GM19240 (cell line): ENCODE data around the gene GPR34.
"Not testable (repeated sequence)": the region's sequence is repeated elsewhere in the genome, so short reads cannot be mapped to it uniquely, and the experiment has no call there.

Source experiments
- DNase-seq: peaks from one replicate; pipeline ENCODE4 v3.0.0; 2011; ENCODE audit warnings: low spot score; ENCODE audit not compliant: insufficient read length

Gene GPR34

DNA sequence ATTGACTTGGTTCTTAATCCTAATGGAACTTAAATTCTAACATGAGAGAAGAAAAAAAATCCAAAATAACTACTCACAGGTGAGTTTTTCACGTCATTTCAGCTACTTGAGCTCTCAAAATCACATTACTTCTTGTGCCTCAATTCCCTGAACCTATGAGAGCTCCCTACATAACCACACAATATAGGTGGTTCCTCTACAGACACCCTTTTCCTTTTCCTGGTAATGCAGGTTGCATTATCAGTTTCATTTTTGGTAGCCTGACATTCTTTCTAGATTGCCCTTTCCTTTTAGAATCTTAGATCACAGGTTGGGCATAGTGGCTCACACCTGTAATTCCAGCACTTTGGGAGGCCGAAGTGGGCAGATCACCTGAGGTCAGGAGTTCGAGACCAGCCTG is 4.3 kb downstream of the GPR34 start:
- no peak for DNase-seq

DNA sequence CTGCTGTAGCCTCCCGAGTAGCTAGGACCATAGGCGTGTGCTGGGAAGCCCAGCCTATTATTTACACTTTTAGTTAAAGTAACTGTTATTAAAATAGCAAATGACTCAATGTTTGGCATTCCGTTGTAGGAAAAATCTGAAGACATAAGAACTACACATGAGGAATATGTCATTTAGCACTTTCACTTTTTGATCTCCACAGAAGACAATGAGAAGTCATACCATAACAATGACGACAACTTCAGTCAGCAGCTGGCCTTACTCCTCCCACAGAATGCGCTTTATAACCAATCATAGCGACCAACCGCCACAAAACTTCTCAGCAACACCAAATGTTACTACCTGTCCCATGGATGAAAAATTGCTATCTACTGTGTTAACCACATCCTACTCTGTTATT is 6.7 kb downstream of the GPR34 start:
- DNase-seq: no peak

DNA sequence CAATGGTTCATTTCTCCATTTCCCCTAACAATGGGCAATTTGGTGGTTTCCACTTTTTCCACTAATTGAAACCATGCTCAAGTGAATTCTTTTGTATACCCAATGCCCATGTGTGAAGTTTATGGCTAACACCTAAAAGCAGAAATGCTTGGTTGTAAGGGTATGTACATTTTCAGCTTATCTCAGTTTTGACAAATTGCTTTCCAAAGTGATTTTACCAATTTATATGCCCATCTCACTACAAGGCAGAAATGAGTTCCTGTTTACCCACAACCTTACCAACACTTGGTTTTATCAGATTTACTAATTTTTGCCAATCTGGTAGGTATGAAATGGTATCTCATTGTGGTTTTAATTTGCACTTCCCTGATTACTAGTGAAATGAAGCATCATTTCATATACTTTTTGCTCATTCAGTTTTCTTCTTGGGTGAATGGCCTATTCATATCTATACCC is 14.8 kb downstream of the GPR34 start:
- DNase-seq: no peak

GRCh38 chrX:41705042-41705441 is 16.3 kb downstream of the GPR34 start:
- no peak for DNase-seq

DNA sequence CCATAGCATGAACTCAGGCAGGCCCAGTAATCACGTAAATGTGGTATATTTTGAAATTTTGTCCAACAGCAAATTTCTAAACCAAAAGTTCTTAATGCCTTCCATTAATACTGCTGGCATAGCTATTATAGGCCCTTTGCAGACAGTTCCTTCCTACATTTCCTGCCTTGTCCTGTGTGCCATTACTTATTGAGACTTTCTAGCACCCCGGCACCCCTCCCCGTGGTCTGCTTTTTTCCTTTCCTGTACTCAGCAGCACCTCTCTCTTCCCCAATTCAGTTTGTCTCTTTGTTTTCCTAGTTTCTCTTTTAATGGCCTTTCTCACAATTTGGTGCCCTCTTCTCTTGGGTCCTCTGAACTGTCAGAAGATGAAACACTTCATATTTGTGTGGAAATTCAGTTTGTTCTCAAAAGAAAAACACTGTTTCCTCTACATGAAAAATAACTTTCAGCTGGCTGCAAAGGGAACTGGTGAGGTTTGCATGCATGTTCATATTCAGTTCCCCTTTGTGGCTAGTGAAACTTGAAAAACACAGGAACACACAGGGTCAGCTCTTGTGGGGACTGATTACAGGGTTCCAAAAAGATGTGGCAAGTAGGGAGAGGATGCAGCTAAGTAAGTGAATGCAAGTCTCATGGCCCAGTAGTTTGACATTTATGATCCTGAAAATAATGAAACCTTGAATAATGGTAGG is 17.1 kb downstream of the GPR34 start:
- peak; percentile 19 for DNase-seq

- DNase-seq: no peak
Observed at GRCh38 chrX:41707218-41707617, 18.4 kb downstream of the GPR34 start.

- no peak for DNase-seq
Observed at GRCh38 chrX:41708486-41708885, 19.7 kb downstream of the GPR34 start.

DNA sequence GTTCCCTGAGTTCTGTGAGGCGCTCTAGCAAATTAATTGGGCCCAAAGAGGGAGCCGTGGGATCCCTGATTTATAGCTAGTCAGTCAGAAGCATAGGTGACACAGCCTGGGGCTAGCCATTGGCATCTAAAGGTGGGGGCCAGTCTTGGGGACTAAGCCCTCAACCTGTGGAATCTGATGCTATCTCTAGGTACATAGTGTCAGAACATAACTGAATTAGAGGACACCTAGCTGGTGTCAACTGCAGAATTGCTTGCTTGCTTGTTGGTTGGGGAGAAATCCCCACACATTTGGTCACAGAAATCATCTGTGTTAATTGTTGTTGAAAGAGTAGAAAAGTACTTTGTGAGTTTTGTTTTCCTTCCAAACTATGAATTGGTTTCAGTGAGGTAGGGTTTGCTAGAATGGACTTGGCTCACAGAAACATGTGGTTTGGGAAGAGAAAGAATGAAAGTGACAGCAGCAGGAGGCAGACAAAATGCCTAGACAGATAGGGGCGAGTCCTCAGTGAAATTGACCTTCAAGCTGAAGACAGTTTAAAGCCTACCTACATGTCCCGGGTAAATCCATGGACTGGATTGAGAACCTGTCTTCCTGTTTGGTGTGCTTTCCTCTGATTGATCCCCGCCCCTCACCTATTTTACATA is 22.4 kb downstream of the GPR34 start:
- no peak for DNase-seq

- DNase-seq: no peak
Observed at GRCh38 chrX:41716222-41716621, 27.4 kb downstream of the GPR34 start.

DNA sequence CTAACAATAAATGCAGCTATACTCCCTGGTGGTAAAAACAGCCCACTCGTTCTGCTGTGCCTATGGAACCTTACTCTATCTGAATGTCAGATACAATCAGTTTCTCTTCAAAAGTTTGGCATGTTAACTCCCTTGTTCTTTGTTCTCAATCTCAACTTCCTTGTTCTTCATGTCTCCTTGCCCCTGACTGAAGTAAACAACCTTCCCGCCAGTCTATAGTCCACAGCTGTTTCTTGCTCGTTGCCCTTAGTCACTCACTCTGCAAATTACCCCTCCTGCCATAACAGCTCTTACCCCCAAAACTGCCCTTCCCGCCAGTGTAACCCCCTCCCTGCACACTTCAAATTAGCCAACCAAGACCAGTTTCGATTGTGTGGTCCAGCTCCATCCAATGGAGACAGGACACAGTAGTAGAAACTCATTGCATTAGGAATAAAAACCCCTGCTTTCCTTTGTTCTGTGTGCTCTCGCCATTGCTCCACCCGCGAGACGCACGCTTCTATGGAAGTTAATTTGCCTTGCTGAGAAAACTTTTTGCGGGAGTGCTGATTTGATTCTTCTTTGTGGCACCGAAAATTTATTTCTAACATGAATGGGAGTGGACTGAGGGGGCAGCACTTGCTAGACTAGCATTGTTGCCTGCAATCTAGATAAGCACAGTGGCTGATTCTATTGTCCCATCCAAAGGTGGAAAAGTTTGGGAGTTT is 28.1 kb downstream of the GPR34 start:
- DNase-seq: no peak

DNA sequence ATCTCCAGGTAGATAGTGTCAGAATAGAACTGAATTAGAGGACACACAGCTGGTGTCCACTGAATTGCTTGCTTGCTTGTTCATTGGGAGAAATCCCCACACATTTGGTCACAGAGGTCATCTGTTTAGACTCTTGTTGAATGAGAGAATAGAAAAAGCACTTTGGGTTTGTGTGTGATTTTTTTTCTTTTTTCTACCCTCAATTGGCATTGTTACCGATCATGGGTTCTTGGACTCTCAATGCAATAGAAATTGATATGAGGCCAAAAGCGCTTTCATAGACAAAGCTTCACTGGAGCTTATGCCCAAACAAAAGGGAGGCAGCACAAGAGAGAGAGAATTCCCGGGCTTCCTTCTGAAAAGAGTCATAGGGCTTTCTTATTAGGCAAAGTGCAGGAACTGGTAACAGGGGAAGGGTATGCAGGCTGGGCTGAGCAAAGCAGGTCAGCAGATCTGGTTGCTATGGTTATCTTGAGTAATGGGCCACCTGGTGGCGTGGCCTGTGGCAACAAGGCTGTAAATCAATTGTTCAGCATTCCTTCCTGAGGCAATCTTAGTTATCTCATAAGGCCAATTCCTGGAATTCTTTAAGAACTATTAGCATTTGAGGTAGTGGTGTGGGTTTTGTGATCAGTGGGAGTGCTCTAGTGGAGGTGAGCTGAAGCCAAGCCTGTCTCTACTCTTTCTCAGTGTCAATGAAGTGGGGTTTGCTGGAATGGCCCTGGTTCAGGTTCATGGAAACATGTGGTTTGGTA is 29.9 kb downstream of the GPR34 start:
- no peak for DNase-seq

DNA sequence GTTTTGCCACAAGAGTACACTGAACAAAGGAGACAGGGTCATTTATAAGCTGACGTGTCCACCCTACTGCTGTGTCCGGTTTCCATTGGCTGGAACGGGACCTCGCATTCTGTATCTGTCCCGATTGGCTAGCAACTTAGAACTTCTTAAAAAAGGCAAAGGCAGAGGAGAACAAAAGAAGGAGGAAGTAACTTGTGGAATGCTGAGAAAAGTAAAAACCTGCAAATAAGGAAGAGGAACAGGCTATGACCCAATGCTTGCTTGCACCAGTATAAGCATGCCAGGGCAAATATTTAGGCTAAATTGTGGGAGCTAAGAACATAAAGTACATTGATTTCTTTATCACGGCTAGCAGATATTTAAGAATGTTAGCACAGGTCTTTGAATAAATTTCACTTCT is 30.8 kb downstream of the GPR34 start:
- DNase-seq: not testable (repeated sequence)

DNA sequence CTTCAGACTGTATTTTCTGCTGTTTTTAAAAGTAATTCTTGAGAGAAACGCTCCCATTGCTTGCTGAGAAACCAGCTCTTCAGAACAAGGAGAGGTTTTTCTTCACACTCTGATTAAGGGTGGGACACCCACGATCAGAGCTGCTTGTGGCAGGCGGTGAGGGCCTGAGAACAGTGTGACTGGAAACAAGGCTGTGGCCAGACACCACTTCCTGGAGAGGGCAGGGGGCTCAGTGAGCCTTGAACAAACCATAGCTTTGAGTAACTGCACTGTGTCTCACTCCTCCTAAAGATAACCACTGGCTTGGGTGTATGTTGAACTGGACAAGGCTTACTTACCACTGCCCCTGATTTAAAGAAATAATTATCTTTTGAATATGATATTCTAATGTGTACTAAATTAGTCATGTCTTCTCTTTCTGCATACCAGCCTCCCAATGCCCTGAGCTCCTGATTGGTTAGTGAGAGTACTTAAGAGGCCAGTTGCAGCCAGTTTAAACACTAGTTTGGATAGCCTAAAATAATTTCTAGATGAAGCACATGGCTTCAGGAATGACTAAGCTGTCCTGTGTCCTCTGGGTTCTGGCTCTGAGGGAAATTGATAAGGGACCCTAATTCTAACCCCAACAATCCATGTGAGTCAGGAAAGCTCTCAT is 31.5 kb downstream of the GPR34 start:
- DNase-seq: no peak

GRCh38 chrX:41721590-41721989 is 32.8 kb downstream of the GPR34 start:
- no peak for DNase-seq

- DNase-seq: no peak
Observed at GRCh38 chrX:41722214-41722613, 33.4 kb downstream of the GPR34 start.

- DNase-seq: no peak
Observed at GRCh38 chrX:41722816-41723618, 34.2 kb downstream of the GPR34 start.

GRCh38 chrX:41723826-41724225 is 35.1 kb downstream of the GPR34 start, which contains the start of gene GPR82:
Gene GPR82 (plus strand): TSS chrX:41724181. CDS start chrX:41727027, 2,846 bp downstream.
- no peak for DNase-seq

- no peak for DNase-seq
Observed at GRCh38 chrX:41728125-41728524, 39.4 kb downstream of the GPR34 start.

DNA sequence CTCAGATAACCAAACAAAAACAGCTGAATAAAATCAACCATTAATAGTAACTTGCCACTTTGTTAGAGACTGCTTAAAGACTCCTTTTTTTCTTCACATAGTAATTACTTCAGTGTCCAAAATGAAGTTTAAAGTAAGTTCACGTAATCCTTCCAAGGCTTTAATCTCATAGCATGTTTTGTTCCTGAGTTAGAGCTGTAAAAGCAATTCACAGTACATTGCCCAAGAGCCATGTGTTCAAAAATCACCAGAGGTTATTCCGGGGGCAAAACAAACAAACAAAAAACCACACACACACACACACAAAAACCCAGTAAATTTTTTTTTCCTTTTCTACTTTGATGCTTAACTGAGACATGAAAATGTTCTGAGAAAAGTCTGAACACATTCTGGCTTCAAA is 41.3 kb downstream of the GPR34 start:
- no peak for DNase-seq

- DNase-seq: no peak
Observed at GRCh38 chrX:41732260-41732659, 43.5 kb downstream of the GPR34 start.
